ENCODE measurements around the gene RPS6KA2.

- TF ChIP-seq CTCF (IDR thresholded peaks at IDR 0.05) (no peak), POLR2A (IDR thresholded peaks at IDR 0.05) (no peak)
Observed at GRCh38 chr6:166365806-166366205, 261.2 kb downstream of the RPS6KA2 start.
